ENCODE measurements around the gene NEURL3.
"Not testable (repeated sequence)": the region's sequence is repeated elsewhere in the genome, so short reads cannot be mapped to it uniquely, and the experiment has no call there.

NEURL3 gene

GRCh38 chr2:96506016-96506906 is 1.1 kb upstream of the NEURL3 start:
- no peak for TF ChIP-seq JUND (IDR thresholded peaks at IDR 0.05; ENCODE audit: low read depth)
- peak in 1 of 2 experiments; percentile 15 for DNase-seq (ENCODE audit: low read depth in 1 of 2, low spot score in 1 of 2)
- in situ Hi-C loops (cut with HindIII; ENCODE audit: low pct_unique_long_range_greater_than_20kb, low sequenced_read_pairs): no loop called here

- in situ Hi-C loops (cut with HindIII; ENCODE audit: low pct_unique_long_range_greater_than_20kb, low sequenced_read_pairs): no loop called here
- no peak for DNase-seq (ENCODE audit: low read depth in 1 of 2, low spot score in 1 of 2)
- no peak for TF ChIP-seq JUND (IDR thresholded peaks at IDR 0.05; ENCODE audit: low read depth)
Observed at GRCh38 chr2:96503637-96504243, 1.4 kb downstream of the NEURL3 start.

- DNase-seq (ENCODE audit: low read depth in 1 of 2, low spot score in 1 of 2): no peak
- no peak for TF ChIP-seq JUND (IDR thresholded peaks at IDR 0.05; ENCODE audit: low read depth)
- in situ Hi-C loops (cut with HindIII; ENCODE audit: low pct_unique_long_range_greater_than_20kb, low sequenced_read_pairs): no loop called here
Observed at GRCh38 chr2:96502891-96503636, 2.1 kb downstream of the NEURL3 start.

- in situ Hi-C loops (cut with HindIII; ENCODE audit: low pct_unique_long_range_greater_than_20kb, low sequenced_read_pairs): no loop called here
- no peak for TF ChIP-seq JUND (IDR thresholded peaks at IDR 0.05; ENCODE audit: low read depth)
- DNase-seq (ENCODE audit: low read depth in 1 of 2, low spot score in 1 of 2): no peak
Observed at GRCh38 chr2:96501886-96502810, 3.0 kb downstream of the NEURL3 start.

GRCh38 chr2:96501471-96501874 is 3.7 kb downstream of the NEURL3 start:
- TF ChIP-seq JUND (IDR thresholded peaks at IDR 0.05; ENCODE audit: low read depth): no peak
- DNase-seq (ENCODE audit: low read depth in 1 of 2, low spot score in 1 of 2): no peak
- in situ Hi-C loops (cut with HindIII; ENCODE audit: low pct_unique_long_range_greater_than_20kb, low sequenced_read_pairs): no loop called here

- in situ Hi-C loops (cut with HindIII; ENCODE audit: low pct_unique_long_range_greater_than_20kb, low sequenced_read_pairs): no loop called here
- DNase-seq (ENCODE audit: low read depth in 1 of 2, low spot score in 1 of 2): no peak
- TF ChIP-seq JUND (IDR thresholded peaks at IDR 0.05; ENCODE audit: low read depth): no peak
Observed at GRCh38 chr2:96500385-96501066, 4.6 kb downstream of the NEURL3 start.

- in situ Hi-C loops (cut with HindIII; ENCODE audit: low pct_unique_long_range_greater_than_20kb, low sequenced_read_pairs): no loop called here
- no peak for TF ChIP-seq JUND (IDR thresholded peaks at IDR 0.05; ENCODE audit: low read depth)
- no peak for DNase-seq (ENCODE audit: low read depth in 1 of 2, low spot score in 1 of 2)
Observed at GRCh38 chr2:96499061-96499960, 5.8 kb downstream of the NEURL3 start.

GRCh38 chr2:96498611-96499010 is 6.5 kb downstream of the NEURL3 start:
- in situ Hi-C loops (cut with HindIII; ENCODE audit: low pct_unique_long_range_greater_than_20kb, low sequenced_read_pairs); DNase-seq (ENCODE audit: low read depth in 1 of 2, low spot score in 1 of 2): not testable (repeated sequence)

- no peak for TF ChIP-seq JUND (IDR thresholded peaks at IDR 0.05; ENCODE audit: low read depth)
- in situ Hi-C loops (cut with HindIII; ENCODE audit: low pct_unique_long_range_greater_than_20kb, low sequenced_read_pairs): no loop called here
Observed at GRCh38 chr2:96498021-96498431, 7.1 kb downstream of the NEURL3 start.

GRCh38 chr2:96495982-96496629 is 9.1 kb downstream of the NEURL3 start:
- DNase-seq (ENCODE audit: low read depth in 1 of 2, low spot score in 1 of 2): no peak
- no peak for TF ChIP-seq JUND (IDR thresholded peaks at IDR 0.05; ENCODE audit: low read depth)
- in situ Hi-C loops (cut with HindIII; ENCODE audit: low pct_unique_long_range_greater_than_20kb, low sequenced_read_pairs): no loop called here

More at GRCh38 chr2:96498021-96498431, 7.1 kb downstream of the NEURL3 start:
- no peak for DNase-seq (ENCODE audit: low read depth in 1 of 2, low spot score in 1 of 2)

All from T47D (cell line).